Activated T-helper 1 cell treated with Interleukin-2 at 50 U/mL for 16 hours (primary cell): ENCODE measurements around the gene ABCF1.

ENCODE experiments used
- DNase-seq: peaks from one replicate; pipeline ENCODE4 v3.0.0-alpha.2; 2020; ENCODE audit warnings: low read depth

The ABCF1 gene

DNA sequence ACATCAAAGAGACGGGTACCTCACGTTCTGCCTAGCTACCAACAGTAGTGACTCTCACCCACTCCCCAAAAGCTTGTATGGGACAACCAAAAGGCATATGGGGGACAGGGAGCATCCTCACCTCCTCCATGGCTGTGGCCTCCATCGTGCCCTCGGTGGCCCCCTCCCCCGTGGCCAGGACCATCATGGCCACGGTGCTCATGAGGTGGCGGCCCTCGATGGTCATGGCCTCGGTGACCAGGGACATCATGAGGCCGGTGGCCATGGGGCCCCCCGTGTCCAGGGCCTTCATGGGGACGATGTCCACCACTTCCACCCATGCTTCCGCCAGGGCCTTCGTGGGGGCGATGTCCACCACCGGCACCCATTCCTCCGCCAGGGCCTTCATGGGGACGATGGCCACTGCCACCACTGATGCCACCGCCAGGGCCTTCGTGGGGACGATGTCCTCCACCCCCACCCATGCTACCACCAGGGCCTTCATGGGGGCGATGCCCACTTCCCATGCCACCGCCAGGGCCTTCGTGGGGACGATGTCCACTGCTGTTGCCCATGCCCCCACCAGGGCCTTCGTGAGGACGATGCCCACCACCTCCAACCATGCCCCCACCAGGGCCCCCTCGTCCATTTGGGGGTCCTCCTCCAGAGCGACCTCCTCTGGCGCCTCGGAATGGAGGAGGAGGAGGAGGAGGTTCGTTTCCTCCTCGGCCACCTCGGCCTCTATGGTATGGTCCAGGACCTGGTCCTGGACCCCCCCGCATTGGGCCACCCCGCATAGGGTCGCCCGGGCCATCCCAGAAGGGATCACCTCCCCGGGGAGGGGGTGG is 30.8 kb downstream of the ABCF1 start:
- no peak for DNase-seq

DNA sequence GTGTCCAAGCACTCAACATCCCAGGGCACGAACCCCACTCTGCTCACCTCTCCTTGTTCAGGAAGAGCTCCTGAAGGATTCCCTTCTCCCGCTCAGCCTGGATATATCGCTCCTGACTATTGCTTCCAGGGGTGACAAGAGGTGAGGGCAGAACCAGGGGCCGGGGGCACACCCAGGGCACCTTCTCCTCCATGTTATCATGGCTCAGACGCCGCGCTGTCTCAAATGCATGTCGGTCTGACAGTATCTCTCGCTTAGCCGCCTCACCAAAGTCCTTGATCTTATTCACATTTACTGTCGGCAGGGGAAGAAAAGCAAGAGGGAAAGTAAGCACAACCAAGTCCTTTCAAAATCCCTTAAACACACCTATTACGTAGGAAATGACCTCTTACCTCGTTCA is 32.7 kb downstream of the ABCF1 start:
- DNase-seq = no peak

DNA sequence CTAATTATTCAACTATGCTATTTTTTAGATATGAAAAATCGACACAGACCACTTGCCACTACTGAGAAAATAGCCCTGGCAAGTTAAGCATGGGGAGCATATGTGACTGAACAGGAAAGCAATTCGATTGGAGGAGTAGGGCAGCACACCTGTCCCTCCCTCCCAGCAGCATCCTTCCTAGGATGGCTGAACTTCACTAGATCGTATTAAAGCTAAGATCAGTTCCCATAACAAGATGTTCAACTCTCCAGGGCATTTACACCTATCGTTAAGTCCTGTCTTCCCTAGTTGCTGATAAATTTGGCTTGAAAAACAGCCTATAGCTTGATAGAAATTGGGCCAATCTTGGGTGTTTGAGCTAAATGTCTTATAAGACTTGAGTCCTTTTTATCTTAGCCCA is 38.8 kb downstream of the ABCF1 start:
- DNase-seq = no peak

DNA sequence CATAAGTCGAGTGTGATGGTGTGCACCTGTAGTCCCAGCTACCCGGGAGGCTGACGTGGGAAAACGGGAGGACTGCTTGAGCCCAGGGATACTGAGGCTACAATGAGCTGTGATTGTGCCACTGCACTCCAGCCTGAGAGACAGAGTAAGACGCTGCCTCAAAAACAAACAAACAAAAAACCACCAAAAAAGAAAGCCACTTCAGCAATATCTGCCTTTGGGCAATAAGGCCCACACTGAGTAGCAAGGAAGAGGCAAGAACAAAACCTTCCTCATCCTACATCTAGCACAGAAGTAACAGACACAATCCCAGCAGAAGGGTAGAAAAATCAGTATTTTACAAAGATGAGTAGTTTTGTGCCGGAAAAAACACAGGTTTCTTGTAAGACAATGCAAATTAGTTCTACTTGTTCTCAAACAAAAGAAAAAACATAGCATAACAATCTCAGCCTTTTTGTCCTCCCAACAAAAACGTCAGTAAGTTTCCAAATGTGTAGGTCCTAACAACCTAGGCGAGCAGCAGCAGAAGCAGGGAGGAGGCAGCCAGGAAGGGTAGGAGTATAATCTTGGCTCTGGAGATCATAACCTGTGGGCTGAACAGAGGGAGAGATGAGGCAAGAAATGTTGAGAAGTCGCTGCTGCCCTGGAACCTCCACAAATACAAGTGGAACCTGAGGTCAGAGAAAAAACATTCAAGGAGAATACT is 40.1 kb downstream of the ABCF1 start:
- DNase-seq = no peak

DNA sequence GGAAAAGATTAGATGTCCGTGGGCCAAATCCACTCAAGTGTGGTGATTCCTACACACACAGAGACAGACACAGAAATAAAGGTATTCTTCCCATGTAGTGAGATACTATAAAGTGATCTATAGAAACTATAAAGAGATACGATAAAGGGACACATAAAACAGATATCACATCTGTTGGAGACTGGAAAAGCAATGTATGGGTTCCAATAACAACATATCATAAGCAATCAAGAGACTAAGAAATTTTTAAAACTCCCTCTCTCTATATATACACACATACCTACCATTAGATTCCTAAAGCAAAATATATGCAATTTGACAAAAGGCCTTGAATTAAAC is 40.6 kb downstream of the ABCF1 start:
- DNase-seq = no peak

DNA sequence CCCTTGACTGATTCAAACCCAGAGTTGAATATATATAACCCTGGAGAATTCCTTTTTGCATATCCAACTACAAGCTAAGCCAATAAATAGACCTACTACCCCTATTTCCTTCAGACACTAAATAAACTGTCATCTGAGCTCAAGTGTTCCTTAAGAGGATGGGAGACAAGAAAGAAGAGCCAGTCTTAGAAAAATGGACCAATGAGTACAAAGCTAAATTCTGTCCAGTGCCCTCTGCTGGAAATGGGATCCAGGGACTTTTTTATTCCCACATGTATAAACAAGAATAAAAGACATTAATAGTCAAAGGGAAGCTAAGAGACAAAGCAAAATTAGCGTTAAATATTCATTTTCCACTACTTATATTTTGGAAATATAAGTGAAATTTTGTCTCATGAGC is 41.0 kb downstream of the ABCF1 start:
- DNase-seq = no peak

DNA sequence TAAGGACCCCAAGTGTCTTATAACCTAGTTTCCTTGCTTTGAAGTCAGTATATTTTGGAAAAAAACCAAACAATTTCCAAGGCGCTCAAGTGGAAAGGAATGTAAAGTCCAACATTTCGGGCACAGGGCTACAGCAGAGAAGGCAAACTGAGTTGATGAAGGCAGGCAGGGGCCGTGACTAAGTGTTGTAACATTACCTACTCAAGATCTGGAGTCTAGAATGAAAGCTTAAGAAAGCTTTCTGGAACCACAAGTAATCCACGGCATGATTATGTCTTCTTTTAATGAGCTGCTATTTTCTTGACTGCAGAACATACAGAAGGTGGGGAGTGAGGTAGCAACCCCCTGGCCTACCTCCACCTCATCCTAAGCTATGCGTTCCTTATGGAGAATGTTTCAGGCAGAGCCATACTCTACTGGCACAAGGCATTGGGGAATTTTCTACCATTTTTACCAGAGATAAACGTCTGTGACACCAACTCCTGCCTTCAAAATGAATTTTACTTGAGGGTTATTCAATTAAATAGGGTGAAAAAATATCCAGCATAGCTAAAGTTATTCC is 41.5 kb downstream of the ABCF1 start:
- DNase-seq = no peak

DNA sequence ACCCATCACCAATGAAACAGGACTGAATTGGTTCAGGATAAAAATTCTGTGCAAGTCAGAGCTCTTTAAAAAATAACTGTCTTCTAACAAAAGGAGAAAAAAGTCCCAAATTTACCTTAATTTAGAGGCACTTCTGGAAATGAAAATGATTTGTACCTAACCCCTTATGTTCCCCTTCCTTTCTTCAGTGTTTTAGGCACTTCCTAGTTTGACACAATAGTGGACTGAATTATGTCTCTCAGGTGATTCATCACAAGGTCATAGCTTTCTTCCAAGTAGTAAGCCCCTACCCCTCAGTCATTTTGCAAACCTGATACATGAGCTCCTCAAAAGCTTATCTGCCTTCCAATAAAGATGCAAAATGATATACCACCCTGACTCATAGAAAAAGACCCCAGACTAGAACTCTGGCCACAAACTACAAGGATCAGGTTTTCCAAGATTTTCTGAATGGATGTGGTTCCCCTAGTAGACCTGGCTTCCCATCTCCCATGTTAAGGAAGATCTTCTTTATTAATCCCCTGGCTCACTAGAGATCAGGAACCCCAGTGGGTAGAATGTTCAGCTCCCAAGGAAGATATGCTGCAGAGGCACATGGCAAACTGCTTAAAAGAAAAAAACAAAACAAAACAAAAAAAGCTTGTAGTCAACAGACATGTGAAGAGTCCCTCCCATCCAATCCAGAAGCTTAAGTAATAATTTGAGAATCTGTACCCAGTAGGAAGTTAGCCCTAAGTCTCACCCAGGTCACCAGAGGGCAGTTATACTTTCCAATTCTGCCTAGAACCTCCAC is 42.2 kb downstream of the ABCF1 start:
- DNase-seq = no peak

DNA sequence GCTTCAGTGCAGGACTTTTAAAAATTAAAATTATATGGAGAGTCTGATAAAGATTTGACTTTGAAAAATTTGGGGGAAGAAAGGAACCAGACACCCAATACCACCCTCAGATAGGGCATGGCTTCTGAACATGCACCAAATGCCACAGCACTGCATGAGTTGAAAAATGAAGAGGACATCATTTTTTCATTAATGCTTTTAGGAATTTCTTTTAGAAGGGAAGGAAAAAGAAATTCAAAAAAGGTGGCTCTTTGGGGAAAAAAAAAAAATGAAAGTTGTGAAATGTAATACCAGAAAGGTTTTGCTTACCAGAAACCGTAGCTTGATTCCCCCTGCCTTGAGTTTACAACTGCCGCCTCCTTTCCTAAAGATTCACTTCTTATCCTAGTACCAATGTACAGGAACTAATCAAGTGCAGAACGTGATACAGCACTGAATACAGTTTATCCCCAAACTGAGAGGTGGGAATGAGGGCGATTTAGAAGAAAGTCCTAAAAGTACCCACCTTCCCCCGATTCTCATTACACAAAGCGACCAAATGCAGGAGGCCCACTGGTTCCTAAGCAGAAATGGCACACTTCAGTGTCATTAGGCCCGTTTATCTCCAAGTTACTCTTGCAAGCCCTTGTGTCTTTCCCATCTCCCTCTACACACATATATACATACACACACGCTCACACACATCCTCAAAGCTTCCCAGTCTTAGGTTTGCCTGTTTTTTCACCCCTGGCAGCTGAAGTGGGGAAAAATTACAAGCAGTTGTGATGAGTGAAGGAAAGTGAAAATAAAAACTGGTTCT is 43.0 kb downstream of the ABCF1 start:
- DNase-seq = no peak

DNA sequence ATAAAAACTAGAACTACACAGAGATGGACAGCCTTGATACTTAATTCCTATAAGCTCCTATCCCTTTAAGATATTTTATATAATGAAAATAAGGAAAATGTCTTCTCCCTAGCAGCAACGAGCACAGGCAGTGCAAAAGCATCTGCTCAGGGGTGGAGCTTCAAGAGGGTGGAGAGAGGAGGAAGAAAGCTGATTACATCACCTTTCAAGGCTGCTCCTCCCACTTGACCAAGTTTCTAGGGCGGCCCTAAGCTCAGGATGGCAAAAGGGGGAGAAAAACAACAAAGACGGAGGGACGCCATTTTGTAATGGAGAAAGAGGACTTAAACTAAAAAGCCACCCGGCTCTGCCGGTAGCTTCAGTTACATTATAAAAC is 43.6 kb downstream of the ABCF1 start:
- DNase-seq = peak; percentile 72

DNA sequence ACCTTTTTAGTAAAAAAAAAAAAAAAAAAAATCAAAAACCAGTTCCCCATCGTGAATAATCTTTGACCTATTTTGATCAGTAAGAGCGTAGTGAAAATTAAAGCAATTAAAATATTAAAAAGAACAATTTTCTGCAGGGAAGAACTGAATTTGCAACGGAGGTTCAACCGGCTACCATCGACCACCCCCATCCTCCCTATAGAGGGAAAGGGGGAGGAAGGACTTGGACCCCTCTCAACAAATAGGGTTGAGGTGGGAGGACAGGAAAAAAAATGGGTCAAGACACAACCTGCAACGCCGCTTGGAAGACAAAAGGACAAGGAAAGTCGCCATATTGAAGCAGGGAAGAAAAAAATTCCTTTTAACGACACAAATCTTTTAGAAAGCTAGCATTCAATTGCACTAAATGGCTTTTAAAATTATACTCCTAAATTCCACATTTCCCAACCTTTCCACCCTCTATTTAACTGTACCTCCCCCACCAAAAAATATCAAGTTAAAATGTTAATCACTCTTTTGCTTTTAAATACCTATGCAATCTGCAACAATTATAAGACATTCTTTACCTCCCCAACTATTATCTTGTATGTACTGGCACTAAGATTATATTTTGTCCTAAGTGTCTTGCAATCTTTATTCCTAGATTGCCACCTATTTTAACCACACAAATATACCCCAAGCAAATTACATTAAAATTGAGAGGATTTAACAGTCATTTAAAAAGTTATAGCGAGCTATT is 44.1 kb downstream of the ABCF1 start:
- no peak for DNase-seq

DNA sequence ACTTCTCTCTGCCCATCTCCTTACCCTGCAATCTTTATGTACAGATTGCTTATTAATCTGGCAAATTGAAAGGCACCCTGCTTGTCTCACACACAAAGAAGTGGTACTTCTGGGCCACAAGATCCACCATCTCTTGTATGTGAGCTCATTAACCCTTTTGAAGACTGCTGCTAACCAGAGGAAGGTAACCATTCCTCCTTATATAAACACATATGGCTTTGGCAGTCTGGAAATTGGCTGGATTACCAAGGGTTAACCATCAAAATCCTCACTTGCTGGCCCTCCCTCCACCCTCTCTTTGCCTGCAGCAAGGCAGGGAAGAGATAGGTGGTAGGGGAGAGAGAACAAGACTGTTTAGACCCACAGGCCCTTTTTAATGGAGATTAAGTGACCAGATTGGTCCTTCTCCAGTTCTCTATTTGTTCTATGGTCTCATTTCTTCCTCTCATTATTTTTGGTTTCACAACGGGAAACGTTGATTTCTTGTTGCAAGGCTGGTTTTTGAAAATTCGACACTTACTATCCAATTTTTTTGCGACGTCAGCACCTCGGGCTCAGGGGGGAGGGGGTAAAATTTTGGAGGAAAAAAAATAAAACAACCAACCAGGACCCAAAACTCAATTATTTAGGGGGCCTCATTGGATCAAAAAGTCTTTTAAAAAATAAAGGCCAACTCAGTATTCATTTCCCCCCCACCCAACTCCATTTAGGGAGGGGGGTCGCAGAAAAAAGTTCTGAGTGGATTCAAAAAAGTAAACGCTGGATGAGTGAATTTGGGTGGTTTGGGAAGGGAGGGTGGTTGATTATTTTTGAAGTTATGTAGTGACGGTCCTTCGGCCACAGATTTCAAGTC is 44.9 kb downstream of the ABCF1 start:
- peak; percentile 21 for DNase-seq

DNA sequence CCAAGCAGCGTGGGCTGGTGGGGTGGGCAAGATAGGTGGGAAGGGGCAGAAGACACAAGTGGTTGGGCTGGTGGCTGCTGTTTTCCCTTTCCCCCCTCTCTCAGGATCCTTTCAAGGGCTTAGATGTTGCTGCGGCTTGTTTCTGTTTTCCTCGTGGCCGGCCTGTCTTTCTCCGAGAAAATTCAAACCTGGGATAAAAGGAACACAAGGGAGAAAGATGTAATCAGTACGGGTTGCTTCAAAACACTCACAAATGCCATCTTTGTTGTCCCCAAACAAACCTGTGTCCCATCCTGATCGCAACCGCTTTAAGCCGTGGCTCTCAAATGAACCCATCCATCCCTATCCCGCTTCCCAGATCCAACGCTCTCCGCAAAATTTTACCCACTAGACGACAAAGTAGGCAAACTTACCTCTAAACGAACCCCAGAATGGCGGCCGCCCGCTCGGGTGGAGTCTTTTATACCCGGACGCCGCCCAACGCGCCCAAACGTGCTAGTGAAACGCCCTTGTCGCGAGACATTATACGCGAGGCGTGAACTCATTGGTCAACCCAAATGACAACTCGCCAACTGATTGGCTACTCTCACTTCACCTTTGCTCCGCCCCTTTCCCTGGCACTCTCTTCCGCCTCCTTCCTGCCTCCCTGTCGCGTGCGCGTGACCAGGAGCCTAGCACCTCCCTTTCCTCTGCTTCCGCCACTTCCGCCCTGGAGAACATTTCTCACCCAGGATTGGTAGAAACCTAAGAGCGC is 45.7 kb downstream of the ABCF1 start, which contains the start of gene PPP1R10:
PPP1R10 (minus strand) TSS at position 433 of the 754 bp plus-strand sequence. CDS start 7,299 bp downstream, outside the sequence.
- peak; percentile 95 for DNase-seq

DNA sequence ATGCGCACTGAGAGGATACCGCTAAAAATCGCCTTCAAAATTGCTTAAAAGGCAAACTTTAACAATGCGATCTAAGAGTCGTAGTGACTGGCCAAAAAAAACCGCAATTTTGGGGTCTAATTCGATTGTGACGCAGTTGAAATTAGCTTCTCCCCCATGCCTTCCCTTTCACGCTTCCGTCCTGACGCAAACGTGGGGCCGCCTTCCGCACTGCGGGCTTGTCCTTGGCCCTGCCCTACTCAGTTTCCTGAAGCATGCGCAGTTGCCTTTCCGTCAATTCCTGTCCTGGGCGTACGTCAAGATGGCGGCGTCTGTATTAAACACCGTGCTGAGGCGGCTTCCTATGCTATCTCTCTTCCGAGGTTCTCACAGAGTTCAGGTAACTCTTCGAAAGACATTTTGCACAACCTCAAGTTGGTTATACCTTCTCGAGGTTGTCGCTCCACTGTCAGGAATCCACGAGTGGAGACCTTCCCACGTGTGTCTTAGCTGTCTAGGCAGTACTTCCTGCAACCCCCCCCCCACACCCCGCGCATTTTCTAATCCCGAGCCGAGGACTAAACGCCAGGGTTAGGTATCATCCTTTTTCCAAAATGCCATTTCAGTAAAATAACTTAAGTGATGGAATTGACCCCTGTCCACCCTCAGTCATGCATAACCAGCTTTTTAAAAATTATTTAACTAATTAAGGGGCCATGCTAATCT is 46.5 kb downstream of the ABCF1 start, which contains the start of gene MRPS18B:
MRPS18B (plus strand) TSS at position 276 of the 705 bp plus-strand sequence; CDS start at position 302, 26 bp downstream.
- DNase-seq = peak; percentile 97

DNA sequence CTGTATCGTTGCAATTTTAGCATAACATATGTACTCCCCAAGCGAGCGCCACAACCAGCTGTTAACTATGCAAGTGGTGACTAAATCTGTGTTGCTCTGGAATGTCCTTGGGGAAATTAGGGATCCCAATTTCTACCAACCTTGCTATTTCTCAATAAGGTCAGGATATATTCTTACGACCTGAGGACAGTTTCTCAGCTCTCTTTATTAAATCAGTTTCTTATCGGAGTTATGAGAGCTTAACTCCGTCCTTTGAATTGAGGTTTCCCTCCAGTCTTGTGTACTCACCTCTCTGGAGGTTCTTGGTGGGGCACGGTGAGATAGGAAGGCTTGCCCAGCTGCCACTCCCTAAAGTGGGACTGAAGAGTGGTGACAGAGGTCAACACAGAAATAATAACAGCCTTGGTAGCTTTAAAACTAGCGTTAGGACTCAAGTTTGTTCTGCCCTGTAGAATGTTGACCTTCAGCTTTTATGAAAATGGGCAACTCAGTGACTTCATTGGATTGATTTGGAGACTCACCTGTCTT is 47.1 kb downstream of the ABCF1 start:
- no peak for DNase-seq

DNA sequence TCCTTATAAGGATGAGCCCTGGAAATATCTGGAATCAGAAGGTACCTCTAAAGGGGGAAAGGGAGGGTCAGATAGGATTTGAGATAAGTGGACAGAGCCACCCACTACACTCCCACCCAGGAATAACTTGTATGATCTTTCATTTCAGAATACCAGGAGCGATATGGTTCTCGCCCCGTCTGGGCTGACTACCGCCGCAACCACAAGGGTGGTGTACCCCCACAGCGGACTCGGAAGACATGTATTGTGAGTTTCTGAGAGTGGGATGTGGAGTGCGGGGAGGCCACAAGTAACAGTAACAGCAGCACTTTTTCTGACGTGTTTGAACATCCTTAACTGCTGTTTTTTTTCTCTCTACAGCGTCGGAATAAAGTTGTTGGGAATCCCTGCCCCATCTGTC is 48.3 kb downstream of the ABCF1 start:
- no peak for DNase-seq

DNA sequence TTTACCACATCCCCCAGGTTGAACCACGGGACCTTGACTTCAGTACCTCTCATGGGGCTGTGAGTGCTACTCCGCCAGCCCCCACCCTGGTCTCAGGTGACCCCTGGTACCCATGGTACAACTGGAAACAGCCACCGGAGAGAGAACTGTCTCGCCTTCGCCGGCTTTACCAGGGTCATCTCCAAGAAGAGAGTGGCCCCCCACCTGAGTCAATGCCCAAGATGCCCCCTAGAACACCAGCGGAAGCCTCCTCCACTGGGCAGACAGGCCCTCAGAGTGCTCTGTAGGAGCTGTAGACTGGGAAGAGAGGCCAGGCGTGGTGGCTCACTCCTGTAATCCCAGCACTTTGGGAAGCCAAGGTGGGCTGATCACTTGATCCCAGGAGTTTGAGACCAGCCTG is 54.3 kb downstream of the ABCF1 start:
- no peak for DNase-seq
